Measurements from ENCODE around the gene SLCO3A1. TPM values are rescaled to one million over a fixed set of nuclear protein-coding genes. Genes with fewer than 3 reads are reported as not detected.
A peak's percentile ranks its signal among the peaks of the same experiment; 100 is the strongest.
"Not testable (repeated sequence)": the region's sequence is repeated elsewhere in the genome, so short reads cannot be mapped to it uniquely, and the experiment has no call there.

SLCO3A1 gene
- total RNA-seq, 1 donor, result 5.4 TPM

GRCh38 chr15:92200891-92201290, 347.4 kb downstream of the SLCO3A1 start:
- Histone ChIP-seq H3K79me2 (ENCODE audit: insufficient read depth, low read length) (no peaks in the 10 kb centered on the region), H3K4me1 (ENCODE audit: insufficient read depth, low read length) (no peaks in the 10 kb centered on the region), H3K9me3 (ENCODE audit: low read depth, low read length) (no peaks in the 10 kb centered on the region), H2AFZ (ENCODE audit: low read length) (no peak overlapping the region), H3K27me3 (ENCODE audit: insufficient read depth, low read length) (no peaks in the 10 kb centered on the region), H3K27ac (ENCODE audit: low read depth, low read length) (no peak overlapping the region), H3K4me3 (ENCODE audit: insufficient read depth, low read length) (no peak overlapping the region), H3K4me2 (ENCODE audit: insufficient read depth, low read length) (no peak overlapping the region), H3K36me3 (ENCODE audit: insufficient read depth, low read length) (no peaks in the 10 kb centered on the region), H4K20me1 (ENCODE audit: insufficient read depth, low read length) (no peaks in the 10 kb centered on the region)
- no peak for DNase-seq (ENCODE audit: insufficient read length, low spot score, missing footprints)
- TF ChIP-seq CTCF (IDR thresholded peaks at IDR 0.05; ENCODE audit: extremely low read depth, low read depth, low read length), result no peak

DNA sequence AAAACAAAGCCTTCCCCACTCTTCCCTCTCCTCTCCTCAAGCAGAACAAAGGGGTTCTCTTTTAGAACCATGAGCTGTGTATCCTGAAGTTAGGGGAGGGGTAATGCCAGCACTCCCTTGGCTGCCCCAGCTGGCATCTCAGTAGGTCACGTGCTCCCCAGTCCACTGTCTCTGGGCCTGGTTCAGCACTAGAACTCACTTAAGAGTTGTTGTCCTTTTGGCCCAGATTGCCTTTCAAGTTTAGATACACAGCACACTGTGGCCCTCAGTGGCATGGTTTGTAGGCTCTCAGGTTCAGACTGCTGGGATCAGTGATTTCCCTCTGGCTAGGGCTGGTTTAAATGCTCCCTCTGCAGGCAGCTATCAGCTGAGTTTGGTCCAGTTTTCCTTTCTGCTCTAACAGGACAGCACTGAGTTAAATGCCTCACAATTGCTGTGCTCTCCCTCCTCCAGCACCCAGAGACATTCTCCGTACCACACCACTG, 351.8 kb downstream of the SLCO3A1 start:
- peak; percentile 7 for TF ChIP-seq CTCF (IDR thresholded peaks at IDR 0.05; ENCODE audit: extremely low read depth, low read depth, low read length)
- H3K4me3 ChIP-seq (ENCODE audit: insufficient read depth, low read length), result no peak overlapping the region
- H3K27ac ChIP-seq (ENCODE audit: low read depth, low read length), result no peak overlapping the region
- H3K36me3 ChIP-seq (ENCODE audit: insufficient read depth, low read length), result no peaks in the 10 kb centered on the region
- H3K27me3 ChIP-seq (ENCODE audit: insufficient read depth, low read length), result no peaks in the 10 kb centered on the region
- H3K4me1 ChIP-seq (ENCODE audit: insufficient read depth, low read length), result no peaks in the 10 kb centered on the region
- DNase-seq (ENCODE audit: insufficient read length, low spot score, missing footprints), result peak; percentile 26
- H3K9me3 ChIP-seq (ENCODE audit: low read depth, low read length), result no peaks in the 10 kb centered on the region
- H4K20me1 ChIP-seq (ENCODE audit: insufficient read depth, low read length), result no peaks in the 10 kb centered on the region
- no peaks in the 10 kb centered on the region for H3K79me2 ChIP-seq (ENCODE audit: insufficient read depth, low read length)
- no peak overlapping the region for H2AFZ ChIP-seq (ENCODE audit: low read length)
- no peak overlapping the region for H3K4me2 ChIP-seq (ENCODE audit: insufficient read depth, low read length)

DNA sequence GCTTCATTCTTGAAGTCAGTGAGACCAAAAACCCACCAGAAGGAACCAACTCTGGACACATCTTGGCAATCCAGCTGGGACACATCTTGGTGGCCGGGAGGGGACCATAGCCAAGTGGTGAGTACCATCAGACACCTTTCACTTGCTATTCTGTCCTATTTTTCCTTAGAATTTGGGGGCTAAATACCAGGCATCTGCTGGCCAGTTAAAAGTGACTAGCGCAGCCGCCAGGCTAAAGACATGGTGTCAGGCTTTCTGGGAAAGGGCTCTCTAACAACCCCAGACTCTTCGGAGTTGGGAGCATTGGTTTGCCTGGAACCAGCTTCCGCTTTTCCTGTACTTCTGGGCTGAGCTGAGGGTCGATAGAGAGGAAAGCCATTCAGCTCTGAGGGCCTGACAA, 354.1 kb downstream of the SLCO3A1 start:
- H3K4me2 ChIP-seq (ENCODE audit: insufficient read depth, low read length); H4K20me1 ChIP-seq (ENCODE audit: insufficient read depth, low read length); H3K36me3 ChIP-seq (ENCODE audit: insufficient read depth, low read length); H3K9me3 ChIP-seq (ENCODE audit: low read depth, low read length); H3K27ac ChIP-seq (ENCODE audit: low read depth, low read length); H3K4me1 ChIP-seq (ENCODE audit: insufficient read depth, low read length); DNase-seq (ENCODE audit: insufficient read length, low spot score, missing footprints); H3K4me3 ChIP-seq (ENCODE audit: insufficient read depth, low read length); H2AFZ ChIP-seq (ENCODE audit: low read length); H3K27me3 ChIP-seq (ENCODE audit: insufficient read depth, low read length); H3K79me2 ChIP-seq (ENCODE audit: insufficient read depth, low read length): not testable (repeated sequence)
